ENCODE data around the gene TCERG1L. TPM values are rescaled to one million over a fixed set of nuclear protein-coding genes. Genes with fewer than 3 reads are reported as not detected.

The TCERG1L gene
- total RNA-seq, 2 experiments from 2014 or later: 0.70 to 0.80 TPM

DNA sequence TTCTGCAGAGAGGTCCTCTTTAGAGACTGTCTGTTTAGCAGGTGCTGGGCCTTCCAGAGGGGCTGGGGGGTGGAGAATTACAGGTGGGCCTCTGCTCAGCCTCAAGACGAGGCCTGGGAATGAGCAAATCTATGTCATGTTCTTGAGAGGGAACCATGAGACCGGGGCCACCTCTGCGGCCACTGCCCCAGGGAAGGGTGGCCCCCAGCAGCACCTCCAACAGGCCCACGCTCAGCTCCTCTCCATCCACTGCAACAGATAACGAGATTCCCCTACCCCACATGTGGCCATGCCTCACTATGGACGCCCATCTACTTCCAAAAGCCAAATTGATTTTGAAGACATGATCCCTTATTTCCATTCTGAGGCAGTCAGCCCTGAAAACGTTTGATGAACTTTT lies 176.9 kb downstream of the TCERG1L start:
- POLR2A ChIA-PET: no interaction called here

DNA sequence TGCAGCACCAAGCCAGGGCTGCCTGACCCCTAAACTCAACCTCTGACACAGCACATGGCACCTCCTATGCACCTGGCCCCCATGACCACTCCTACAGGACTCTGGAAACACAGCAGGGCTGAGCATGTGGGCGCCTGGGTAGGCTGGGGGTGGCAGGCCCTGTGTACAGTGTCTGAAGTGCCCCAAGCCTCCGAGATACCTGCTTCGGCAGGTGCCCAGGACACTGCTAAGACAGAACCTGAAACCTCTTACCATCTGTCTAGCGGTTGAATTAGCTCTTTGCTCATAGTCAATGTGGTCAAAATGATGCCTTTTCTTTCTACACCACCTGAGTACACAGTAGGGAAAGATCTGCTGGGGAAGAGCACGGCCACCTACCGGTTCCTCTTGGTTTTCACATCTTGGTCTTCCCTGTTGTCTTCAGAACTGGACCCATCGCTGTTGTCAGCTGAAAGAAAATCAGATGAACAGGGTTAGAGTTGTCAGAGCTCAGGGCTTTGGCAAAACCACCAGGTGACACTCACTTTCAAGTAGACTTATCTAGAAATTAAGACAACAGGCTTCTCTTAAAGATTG lies 177.4 kb downstream of the TCERG1L start:
- POLR2A ChIA-PET: no interaction called here
- CTCF ChIA-PET: no interaction called here

More for the DNA sequence above, 176.9 kb downstream of the TCERG1L start:
- CTCF ChIA-PET: no interaction called here

DNA sequence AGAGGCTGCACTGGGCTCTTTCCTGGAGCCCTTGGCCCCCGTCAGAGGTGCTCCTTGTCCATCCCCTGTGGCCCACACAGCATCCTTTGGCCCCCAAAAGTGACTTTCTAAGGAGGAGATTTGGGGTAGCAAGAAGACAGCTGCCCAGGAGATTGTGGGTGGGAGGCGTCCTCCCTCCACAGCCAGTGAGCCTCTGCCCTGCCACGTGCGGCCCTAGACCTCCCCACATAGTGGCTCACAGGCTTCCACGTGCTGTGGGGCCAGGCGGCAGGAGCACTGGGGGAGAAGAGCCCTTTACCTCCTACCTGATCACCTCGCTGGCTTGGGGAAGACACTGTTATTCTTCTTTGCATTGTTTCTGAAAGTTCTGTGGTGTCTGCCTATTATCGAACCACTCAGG lies 178.8 kb downstream of the TCERG1L start:
- POLR2A ChIA-PET: no interaction called here
- CTCF ChIA-PET: no interaction called here

DNA sequence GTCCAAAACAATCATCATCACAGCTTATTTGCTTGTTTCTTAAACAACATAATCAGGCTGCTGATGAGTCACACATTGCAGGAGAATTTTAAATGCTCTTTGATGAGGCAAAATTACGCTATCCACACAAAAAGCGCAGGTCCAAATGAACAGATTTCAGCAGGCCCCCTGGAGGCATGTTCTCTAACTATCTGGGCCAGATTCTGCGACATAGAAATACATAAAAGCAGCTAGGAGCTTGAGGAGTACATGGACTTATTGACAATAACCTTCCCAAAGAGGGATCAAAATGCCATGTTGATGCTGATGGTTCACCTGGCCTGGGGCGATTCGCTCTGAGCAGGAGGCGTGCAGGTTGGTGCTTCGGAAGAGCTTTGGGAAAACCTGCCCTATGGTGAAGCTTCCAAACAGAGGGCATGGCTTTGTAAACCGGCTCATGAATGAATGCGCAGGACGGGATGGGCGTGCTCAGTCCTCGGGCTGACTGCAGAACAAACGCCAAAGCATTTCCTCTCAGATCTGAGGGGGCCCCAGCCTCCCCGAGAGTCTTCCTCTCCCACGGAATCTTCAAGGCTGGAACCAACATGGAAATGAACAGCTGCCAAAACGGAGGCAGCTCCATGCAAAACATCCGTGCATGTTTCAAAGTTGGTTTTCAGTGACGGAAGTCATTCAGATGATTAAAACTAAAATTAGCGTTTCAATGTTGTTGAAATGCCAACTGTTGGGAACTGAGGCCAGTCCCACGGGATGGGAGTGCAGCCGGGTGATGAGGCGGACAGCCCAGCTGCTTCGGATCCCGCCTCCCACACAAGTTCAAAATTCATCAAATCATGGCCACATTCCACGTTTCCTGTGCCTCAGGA lies 179.6 kb downstream of the TCERG1L start:
- ChIA-PET CTCF (no interaction called here), POLR2A (no interaction called here)

DNA sequence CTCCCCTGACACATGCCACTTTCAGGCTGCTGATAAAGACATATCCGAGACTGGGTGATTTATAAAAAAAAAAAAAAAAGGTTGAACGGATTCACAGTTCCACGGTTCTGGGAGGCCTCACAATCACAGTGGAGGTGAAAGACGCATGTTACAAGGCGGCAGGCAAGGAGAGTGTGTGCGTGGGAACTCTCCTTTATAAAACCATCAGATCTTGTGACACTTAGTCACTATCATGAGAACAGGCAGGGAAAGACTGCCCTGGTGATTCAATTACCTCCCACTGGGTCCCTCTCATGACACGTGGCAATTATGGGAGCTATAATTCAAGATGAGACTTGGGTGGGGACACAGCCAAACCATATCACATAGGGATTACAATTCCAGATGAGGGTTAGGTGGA lies 181.5 kb downstream of the TCERG1L start:
- ChIA-PET POLR2A (no interaction called here), CTCF (no interaction called here)

DNA sequence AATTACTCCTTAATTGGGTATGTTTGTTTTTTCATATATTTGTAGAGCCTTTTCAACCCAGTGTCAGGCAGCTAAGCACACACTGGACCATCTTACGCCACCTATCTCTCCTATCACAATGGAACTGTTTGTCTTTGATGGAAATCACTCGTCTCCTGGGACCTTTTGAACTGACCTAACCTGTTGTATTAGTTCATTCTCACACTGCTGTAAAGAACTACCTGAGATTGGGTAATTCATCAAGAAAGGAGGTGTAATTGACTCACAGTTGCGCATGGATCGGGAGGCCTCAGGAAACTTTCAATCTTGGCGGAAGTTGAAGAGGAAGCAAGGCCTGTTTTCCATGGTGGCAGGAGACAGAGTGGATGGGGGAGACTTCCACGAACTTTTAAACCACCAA lies 182.0 kb downstream of the TCERG1L start:
- POLR2A ChIA-PET: no interaction called here
- CTCF ChIA-PET: no interaction called here

DNA sequence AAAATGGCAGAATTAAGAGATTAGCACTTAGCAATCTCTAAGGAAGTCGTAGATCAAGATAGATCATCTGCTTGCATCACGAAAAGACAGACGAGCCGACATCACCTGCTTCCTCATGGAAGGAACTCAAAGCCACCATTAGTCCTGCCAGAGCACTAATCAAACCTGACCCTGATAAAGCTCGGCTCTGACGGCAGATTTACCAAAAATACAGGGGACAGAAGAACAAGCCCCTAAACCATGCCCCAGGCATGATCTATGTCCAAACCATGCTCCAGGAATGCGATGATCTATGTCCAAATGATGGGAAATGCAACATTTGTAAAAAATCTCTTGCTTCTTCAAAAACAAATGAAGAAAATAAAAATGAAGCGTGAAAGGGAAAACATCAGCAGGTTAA lies 182.8 kb downstream of the TCERG1L start:
- ChIA-PET CTCF (no interaction called here), POLR2A (no interaction called here)

DNA sequence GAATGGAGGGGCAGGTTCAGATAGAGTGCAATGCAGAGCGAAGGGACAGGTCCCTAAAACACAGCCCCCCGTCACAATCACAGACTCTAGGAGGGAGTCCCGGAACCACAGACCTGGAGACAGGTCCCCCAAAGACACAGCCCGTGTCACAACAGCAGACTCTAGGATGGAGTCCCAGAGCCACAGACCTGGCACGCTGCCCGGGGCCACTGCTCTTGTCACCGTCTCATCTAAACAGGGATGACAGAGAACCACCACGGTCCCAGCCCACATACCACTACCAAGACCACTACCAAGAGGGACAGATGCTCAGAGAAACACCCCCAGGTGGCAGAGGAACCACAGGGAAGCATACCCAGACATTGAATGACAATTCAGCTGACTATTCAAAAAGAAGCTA lies 183.9 kb downstream of the TCERG1L start:
- ChIA-PET CTCF (no interaction called here), POLR2A (no interaction called here)

DNA sequence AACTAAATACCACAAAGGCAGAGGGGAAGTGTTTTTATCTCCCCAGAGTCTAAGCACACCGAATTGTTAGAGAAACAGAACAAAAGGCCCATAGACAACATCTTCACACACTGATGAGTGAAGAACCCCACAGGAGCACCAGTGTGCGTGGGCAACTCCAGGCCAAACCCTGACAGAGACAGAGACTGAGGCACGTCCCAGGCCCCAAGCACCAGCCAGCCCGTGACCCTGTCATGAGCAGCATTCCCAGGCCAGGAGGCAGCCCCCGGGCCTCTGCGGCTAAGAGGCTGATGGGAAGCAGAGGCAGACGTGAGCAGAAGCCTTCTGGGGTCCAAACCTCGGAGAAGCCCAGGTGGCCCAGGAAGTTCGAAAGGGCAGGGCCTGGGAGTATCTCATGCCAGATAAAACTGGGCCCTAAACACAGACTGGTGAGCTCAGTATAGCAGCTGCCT lies 184.4 kb downstream of the TCERG1L start:
- CTCF ChIA-PET: no interaction called here
- POLR2A ChIA-PET: no interaction called here

DNA sequence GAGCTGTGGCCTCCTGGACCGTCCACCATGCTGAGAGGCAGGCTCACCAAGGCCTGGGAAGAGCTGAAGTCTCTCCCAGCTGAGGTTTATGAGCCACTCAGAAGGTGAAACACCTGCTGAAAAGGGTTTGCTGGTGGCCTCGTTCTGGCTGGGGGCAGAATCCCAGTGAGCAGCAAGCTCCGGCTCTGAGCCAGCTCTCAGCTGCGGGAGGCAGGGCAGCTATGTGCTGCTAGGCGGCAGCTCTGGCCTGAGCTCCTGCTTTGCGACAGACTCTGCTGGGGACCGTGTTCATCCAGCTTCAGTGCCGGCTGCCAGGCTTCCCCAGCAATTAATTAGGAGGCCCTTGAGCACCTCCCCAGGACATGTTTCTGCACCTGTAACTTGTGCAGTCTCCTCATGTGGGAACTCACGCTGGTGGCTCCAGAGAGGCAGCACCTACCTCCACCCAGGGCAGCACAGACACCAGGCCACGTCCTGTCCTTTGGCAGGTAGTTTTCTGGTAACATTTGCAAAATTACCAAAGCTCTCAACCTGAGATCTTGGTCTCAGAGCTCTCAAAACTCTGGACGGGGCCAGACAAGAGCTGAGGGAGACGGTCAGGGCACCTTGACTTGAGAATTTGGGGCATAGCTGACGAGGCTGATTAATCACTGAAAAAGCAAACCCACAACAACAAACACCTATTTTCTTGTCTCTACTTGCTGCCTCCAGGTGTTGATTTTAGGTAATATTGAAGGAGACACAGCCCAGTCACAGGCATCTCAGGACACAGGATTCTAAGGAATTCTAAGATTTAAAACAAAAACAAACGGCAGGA lies 185.0 kb downstream of the TCERG1L start:
- CTCF ChIA-PET: no interaction called here
- POLR2A ChIA-PET: no interaction called here

DNA sequence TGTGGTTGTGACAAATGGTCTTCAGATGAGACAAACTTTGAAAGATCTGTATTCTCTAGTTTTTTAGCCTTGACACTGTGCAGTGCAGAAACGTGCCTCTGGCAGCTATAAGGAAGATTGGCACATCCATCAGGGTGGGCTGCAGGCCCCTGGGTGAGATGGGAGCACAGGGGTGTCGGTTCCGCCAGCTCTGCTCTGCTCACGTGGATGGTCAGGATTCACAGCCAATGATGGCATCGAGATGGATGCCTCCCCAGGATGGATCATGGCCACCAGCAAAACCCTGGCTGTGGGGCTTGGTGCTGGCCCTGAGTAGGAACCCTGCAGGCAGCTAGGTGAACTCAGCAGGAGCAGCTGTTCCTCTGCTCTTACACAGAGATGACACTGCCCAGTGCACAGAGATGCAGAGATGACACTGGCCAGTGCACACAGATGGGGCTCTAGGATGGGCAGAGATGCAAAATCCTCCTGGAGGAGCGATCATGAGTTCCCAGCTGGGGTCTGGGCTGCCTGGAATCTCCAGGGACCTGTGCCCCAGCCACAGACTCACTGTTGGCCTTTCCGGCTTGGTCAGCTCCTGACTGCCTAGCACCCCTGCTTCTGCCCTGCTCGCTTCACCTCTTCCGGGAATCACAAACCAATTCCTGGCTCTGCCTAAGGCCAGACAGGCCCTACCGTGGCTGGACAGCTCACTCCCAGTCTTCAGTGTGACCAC lies 185.9 kb downstream of the TCERG1L start:
- POLR2A ChIA-PET: no interaction called here

DNA sequence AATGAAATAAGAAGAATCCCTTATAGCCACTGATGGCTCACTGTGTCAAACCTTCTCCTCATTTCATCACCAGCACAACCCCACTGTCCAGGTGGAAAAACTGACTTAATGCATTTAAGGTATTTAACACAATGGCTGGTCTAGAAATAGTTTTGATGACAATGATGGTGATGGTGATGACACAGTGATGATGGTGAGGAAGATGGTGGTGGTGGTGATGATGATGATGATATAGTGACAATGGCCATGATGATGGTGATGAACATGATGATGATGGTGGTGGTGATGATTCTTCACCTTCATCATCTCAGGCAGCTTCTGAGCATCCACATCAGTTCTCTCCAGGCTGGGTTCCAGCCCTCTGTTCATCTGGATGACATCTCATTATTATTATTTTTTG lies 186.6 kb downstream of the TCERG1L start:
- CTCF ChIA-PET: no interaction called here
- POLR2A ChIA-PET: no interaction called here

More for the DNA sequence above, 185.9 kb downstream of the TCERG1L start:
- CTCF ChIA-PET: no interaction called here

DNA sequence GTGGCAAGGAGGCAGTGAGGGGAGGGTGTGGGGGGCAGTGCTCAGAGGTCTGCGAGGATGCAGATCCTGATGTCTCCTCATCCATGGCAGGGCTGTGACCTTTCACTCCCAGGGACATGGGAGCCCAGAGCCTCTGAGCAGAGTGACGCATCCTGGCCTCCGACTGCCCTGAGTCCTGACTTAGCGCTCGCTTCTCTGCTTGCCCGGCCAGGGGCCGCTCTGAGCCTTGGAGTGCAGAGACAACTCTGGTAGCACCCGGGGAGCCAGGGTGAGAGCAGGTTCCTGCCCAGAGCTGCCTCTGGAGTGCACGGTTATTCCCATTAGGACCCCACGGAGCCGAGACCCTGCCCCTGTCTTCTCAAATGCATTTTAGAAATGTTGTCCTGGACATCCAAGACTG lies 188.0 kb downstream of the TCERG1L start:
- POLR2A ChIA-PET: no interaction called here

DNA sequence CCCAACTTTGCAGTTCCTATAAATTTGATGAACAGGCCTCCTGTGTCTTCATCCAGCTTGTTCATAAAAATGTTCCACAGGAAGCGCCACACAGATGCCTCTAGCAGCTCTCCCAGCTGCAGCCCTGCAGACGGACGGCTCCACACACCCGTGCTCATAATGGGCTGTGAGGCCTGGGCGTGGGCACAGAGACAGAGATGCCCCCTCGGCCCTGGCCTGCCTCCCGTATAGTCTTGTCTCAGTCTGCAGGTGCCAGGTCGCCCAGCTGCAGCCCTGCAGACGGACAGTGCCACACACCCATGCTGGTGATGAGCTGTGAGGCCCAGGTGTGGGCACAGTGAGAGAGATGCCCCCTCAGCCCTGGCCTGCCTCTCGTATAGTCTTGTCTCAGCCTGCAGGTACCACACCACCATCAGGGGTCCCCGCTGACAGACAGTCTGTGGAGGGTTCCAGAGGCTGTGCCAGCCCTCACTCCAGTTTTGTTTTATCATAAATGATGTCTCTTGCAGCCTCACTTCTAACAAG lies 189.9 kb downstream of the TCERG1L start:
- CTCF ChIA-PET: no interaction called here
- POLR2A ChIA-PET: no interaction called here

More for the DNA sequence above, 188.0 kb downstream of the TCERG1L start:
- CTCF ChIA-PET: no interaction called here

DNA sequence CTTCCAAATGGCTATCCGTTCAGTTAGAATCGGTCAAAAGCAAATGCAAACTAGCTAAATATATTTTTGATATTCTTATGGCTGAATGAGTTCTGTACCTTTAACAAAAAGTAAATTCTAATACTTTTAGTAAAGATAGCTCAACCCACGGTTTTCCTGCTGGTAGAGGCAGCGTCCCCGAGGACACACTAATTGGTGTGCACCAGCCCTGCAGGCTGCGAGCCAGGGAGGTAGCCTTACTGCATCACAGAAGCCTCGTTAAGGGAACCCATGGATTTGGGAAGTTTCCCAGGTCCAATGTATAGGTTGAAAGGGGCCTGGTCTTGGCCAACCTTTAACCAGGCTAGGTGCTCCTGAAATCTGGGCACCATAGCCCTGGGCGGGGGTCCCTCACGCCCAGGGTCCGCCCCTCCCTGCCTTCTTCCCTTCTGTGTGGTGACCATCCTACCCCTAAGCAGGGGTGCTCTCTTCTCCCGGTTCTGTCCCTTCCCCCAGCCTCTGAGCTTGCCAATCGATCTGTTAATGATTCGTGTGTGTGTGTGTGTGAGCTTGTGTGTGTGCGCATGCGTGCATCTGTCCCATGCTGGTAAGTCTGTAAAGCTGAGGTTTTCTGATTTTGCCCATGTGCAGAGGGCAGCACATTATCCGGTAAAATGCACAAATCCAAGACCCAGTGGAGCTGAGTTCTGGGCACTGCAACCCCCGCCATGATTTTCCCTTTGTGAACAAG lies 191.7 kb downstream of the TCERG1L start:
- ChIA-PET CTCF (no interaction called here), POLR2A (no interaction called here)

DNA sequence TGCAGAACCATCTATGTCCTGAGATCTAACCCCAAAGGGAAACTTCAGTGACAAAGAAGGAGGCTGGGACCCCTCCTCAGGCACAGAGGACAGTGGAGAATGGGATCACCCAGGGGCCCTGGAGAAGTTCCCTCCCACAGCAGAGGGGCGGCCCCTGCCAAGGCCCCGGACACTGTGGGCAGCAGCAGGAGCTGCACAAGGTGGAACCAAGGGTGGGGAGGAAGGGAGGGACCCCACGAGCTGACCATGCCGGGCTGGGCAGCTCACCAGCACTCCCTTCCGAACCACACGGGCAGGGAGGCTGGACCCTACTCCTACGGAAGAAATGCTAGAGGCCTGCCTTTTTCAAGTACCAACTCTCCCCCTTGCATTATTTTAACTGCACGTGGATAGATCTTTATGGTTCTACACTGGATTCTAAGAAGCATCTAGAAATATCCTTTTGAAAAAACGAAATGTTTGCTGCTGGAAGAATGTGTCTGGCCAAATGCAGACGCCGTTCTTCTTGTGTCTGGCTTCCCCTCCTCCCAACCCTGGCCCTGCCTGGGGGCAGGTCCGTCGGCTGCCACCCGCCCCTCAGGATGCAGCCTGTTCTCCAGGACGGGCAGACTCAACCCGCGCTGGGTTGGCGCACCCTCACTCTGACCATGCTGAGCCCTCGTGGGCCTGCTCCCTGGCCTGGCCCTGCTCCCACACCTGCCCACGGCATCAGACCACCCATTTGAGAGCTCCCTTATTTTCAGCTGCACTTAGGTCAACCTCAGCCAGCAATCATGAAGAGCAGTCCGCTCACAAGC lies 193.9 kb downstream of the TCERG1L start:
- ChIA-PET CTCF (no interaction called here), POLR2A (no interaction called here)

DNA sequence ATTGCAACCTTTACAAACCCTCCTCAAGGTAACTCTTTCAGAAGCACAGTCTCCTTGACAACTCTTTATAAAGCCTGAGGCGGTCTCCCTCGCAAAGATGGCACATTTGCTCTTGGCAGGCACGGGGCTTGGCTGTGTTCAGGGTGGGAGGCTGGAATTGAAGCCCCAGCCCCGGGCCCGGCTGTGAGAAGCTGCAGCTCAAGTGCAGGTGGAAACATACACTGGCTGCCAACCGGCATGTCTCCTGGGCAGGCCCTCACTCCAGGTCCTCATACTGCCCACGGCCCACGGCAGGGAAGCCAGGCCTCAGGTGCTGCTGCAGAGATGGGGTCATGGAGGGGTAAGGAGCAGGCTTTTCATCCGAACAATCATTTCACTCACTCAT lies 194.5 kb downstream of the TCERG1L start:
- ChIA-PET POLR2A (no interaction called here), CTCF (no interaction called here)

DNA sequence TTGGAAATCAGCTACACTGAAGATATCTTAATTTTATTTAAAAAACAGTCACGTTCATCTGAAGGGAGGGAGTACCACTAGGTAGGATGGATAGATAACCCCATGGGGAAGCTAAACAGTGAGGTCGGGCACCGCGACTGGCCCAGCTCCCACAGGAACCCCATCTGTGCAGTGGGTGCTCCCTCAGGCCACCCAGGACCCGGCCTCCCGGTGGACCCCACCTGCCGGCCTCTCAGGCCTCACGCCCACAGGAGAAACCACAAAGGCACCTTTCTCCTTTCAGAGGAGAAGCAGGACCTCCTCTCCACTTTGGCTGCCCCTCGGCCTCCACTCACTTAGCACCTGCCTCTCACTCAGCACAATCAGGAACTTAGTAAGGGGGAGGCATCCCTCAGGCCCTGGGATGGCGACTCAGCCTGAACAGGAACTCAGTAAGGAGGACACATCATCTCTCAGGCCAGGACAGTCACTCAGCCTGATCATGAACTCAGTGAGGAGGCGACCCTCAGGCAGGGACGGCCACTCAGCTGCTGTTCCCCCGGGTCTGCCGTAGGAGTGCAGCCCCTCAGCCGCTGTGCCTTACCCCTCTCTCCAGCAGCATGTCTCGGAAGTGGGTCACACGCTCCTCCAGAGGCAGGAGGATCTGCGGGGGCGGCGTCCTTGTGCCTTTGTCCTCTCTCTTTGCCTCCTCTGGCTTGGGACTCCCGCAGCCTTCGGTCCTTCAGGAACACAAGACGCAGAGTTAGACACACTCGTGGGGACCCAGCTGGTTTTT lies 195.1 kb downstream of the TCERG1L start:
- CTCF ChIA-PET: no interaction called here
- POLR2A ChIA-PET: no interaction called here

Data from activated CD8-positive, alpha-beta memory T cell treated with anti-CD3 and anti-CD28 coated beads for 36 hours (primary cell).